ENCODE measurements around the gene RFTN1.

RFTN1 gene

DNA sequence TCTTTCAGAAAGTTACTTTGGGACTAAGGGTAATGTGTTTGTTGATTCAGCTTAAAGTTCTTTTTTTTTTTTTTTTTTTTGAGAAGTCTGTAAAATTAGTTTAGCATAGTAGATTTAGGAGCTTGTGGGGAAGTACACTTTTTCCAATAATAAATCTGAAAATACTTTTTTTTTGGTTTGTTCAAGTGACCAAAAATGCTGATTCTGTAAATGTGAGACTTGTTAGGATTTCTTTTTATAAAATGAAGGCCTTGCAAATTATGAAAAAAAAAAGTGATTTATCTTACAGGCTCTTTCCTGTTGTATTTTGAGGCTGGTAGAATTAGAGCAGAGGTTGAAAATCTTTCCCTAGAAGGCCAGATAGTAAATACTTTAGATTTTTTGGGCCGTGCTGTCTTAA lies 240.9 kb downstream of the RFTN1 start:
- DNase-seq (ENCODE audit: low read depth), result no peak

DNA sequence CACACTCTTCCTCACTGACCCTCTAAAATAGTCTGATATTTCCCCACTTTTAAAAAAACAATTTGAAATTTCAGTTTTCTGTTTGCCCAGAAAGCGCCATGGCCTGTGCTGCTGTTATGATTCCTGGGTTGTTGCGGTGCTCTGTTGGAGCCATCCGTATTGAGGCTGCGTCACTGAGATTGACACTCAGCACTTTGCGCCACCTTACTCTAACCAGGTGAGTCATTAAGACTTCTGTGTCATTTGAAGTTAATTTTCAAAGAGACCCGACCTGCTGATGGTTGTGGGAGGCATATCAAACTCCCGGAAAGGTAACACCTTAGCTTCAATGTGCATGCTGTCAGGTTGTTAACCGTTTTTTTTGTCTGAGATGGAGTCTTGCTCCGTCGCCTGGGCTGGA lies 242.6 kb downstream of the RFTN1 start:
- no peak for DNase-seq (ENCODE audit: low read depth)

DNA sequence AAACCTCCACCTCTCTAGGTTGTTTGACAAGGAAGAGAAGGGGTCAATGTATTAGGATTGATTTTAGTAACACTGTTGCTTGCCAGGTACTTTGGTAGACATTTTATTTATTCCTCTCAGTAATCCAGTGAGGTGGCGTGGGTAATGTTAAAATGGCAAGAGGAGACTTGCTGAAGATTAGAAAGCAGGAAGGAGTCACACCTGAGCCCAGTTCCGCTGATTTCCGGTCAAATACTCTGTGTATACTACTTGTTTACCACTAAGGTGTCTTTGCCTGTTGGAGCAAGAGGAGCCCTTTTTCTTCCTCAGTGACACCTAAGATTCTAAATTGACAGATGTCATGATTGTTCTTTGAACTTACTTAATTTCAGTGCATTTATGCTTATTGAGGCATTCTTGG lies 246.8 kb downstream of the RFTN1 start:
- DNase-seq (ENCODE audit: low read depth), result no peak
